GM12873 (cell line): ENCODE results near the gene LLPH.

ENCODE experiments used
- CTCF ChIP-seq: IDR thresholded peaks from 2 replicates; pipeline ENCODE4 v1.5.1; 2012; ENCODE audit warnings: low read depth, mild to moderate bottlenecking, moderate library complexity, low read length, control low read depth; ENCODE audit not compliant: insufficient read depth; ENCODE audit errors: missing control alignments

LLPH gene

GRCh38 chr12:66140731-66141130 lies 10.2 kb upstream of the LLPH start:
- TF ChIP-seq CTCF: no peak

GRCh38 chr12:66139328-66139727 lies 8.8 kb upstream of the LLPH start:
- TF ChIP-seq CTCF: no peak

GRCh38 chr12:66137937-66138336 lies 7.4 kb upstream of the LLPH start:
- TF ChIP-seq CTCF: no peak

- TF ChIP-seq CTCF: no peak
These were observed 1.9 kb upstream of the LLPH start for GRCh38 chr12:66132408-66132807.

GRCh38 chr12:66131067-66131688 lies 628 bp upstream of the LLPH start:
- no peak for TF ChIP-seq CTCF

GRCh38 chr12:66129934-66130266 lies 650 bp downstream of the LLPH start:
- TF ChIP-seq CTCF: no peak

GRCh38 chr12:66127650-66128049 lies 2.9 kb downstream of the LLPH start:
- TF ChIP-seq CTCF: no peak
